ENCODE results near the gene INPPL1.
"Not testable (repeated sequence)": the region's sequence is repeated elsewhere in the genome, so short reads cannot be mapped to it uniquely, and the experiment has no call there.

GRCh38 chr11:72180892-72181552 is 43.5 kb upstream of the INPPL1 start:
- TF ChIP-seq CTCF (optimal IDR thresholded peaks at IDR 0.05 in 1 of 3, IDR thresholded peaks at IDR 0.05 in 1 of 3, conservative IDR thresholded peaks at IDR 0.05 in 1 of 3; ENCODE audit: extremely low read depth in 1 of 3, insufficient read depth in 2 of 3, low read length in 3 of 3); EZH2 (IDR thresholded peaks at IDR 0.05; ENCODE audit: low read length): not testable (repeated sequence)
